ENCODE measurements around the gene GALNT13.

Gene GALNT13

GRCh38 chr2:153873052-153874048 is 1.6 kb downstream of the GALNT13 start:
- TF ChIP-seq CTCF (IDR thresholded peaks at IDR 0.05; ENCODE audit: poor library complexity, severe bottlenecking): no peak
- Histone ChIP-seq H3K36me3 (ENCODE audit: low read depth) (no peaks in the 10 kb centered on the region), H3K27me3 (ENCODE audit: insufficient read depth, poor library complexity, severe bottlenecking) (peaks cover 80% of the 10 kb centered on the region), H3K4me1 (ENCODE audit: insufficient read depth, poor library complexity, severe bottlenecking) (no peaks in the 10 kb centered on the region), H3K4me3 (ENCODE audit: severe bottlenecking) (no peak overlapping the region), H3K27ac (ENCODE audit: poor library complexity, severe bottlenecking) (no peak overlapping the region), H3K9me3 (ENCODE audit: severe bottlenecking) (no peaks in the 10 kb centered on the region)
- no peak for ATAC-seq (ENCODE audit: low read depth)
- DNase-seq (ENCODE audit: low spot score): peak; percentile 29

- Histone ChIP-seq H3K36me3 (ENCODE audit: low read depth) (no peaks in the 10 kb centered on the region), H3K27me3 (ENCODE audit: insufficient read depth, poor library complexity, severe bottlenecking) (peaks cover 62% of the 10 kb centered on the region), H3K9me3 (ENCODE audit: severe bottlenecking) (no peaks in the 10 kb centered on the region), H3K4me3 (ENCODE audit: severe bottlenecking) (no peak overlapping the region), H3K27ac (ENCODE audit: poor library complexity, severe bottlenecking) (no peak overlapping the region), H3K4me1 (ENCODE audit: insufficient read depth, poor library complexity, severe bottlenecking) (no peaks in the 10 kb centered on the region)
- no peak for ATAC-seq (ENCODE audit: low read depth)
- DNase-seq (ENCODE audit: low spot score): no peak
- TF ChIP-seq CTCF (IDR thresholded peaks at IDR 0.05; ENCODE audit: poor library complexity, severe bottlenecking): no peak
These were observed 4.2 kb downstream of the GALNT13 start for GRCh38 chr2:153875801-153876466.

GRCh38 chr2:153880926-153881325 is 9.2 kb downstream of the GALNT13 start:
- ATAC-seq (ENCODE audit: low read depth) (no peak), DNase-seq (ENCODE audit: low spot score) (no peak)
- H3K27ac ChIP-seq (ENCODE audit: poor library complexity, severe bottlenecking): no peak overlapping the region
- no peaks in the 10 kb centered on the region for H3K4me1 ChIP-seq (ENCODE audit: insufficient read depth, poor library complexity, severe bottlenecking)
- H3K27me3 ChIP-seq (ENCODE audit: insufficient read depth, poor library complexity, severe bottlenecking): peaks cover 18% of the 10 kb centered on the region
- no peaks in the 10 kb centered on the region for H3K9me3 ChIP-seq (ENCODE audit: severe bottlenecking)
- no peak overlapping the region for H3K4me3 ChIP-seq (ENCODE audit: severe bottlenecking)
- no peaks in the 10 kb centered on the region for H3K36me3 ChIP-seq (ENCODE audit: low read depth)
- no peak for TF ChIP-seq CTCF (IDR thresholded peaks at IDR 0.05; ENCODE audit: poor library complexity, severe bottlenecking)

- Histone ChIP-seq H3K27ac (ENCODE audit: poor library complexity, severe bottlenecking) (no peak overlapping the region), H3K9me3 (ENCODE audit: severe bottlenecking) (no peaks in the 10 kb centered on the region), H3K36me3 (ENCODE audit: low read depth) (no peaks in the 10 kb centered on the region), H3K4me1 (ENCODE audit: insufficient read depth, poor library complexity, severe bottlenecking) (no peaks in the 10 kb centered on the region), H3K4me3 (ENCODE audit: severe bottlenecking) (no peak overlapping the region), H3K27me3 (ENCODE audit: insufficient read depth, poor library complexity, severe bottlenecking) (no peaks in the 10 kb centered on the region)
- ATAC-seq (ENCODE audit: low read depth) (no peak), DNase-seq (ENCODE audit: low spot score) (no peak)
- no peak for TF ChIP-seq CTCF (IDR thresholded peaks at IDR 0.05; ENCODE audit: poor library complexity, severe bottlenecking)
These were observed 15.1 kb downstream of the GALNT13 start for GRCh38 chr2:153886833-153887232.

All from RWPE2 (cell line).